GM12878 (cell line): ENCODE data around the gene SYK. TPM values are rescaled to one million over a fixed set of nuclear protein-coding genes. Genes with fewer than 3 reads are reported as not detected.

Experiments
- ATAC-seq: fragments of 200-7000 bp; cut with Tn5 transposase; 3 replicates; pipeline ENCODE4 v1.9.1; 2020; ENCODE audit warnings: mild to moderate bottlenecking, moderate library complexity
- BruUV-seq: library from RNA; stranded (reverse); fragments of 400-500 nt; replicated peaks from 2 replicates; lab custom pipeline; 2021; lab: Mats Ljungman, UMichigan
- CTCF ChIA-PET: fragments of 300-600 bp; sonication (Branson Sonifier 250); formaldehyde crosslinking; extraction: SDS; loops from one replicate; lab custom pipeline; 2021; ENCODE audit warnings: inconsistent platforms; lab: Yijun Ruan, JAX
- POLR2A ChIA-PET: fragments of 350-600 bp; formaldehyde crosslinking; extraction: SDS; loops from one replicate; lab custom pipeline; 2021; ENCODE audit warnings: inconsistent platforms; lab: Charles Lee
- RAD21 ChIA-PET: fragments of 300-600 bp; sonication (Branson Sonifier 250); formaldehyde crosslinking; loops from one replicate; lab custom pipeline; 2023; ENCODE audit warnings: antibody characterized with exemption; ENCODE audit not compliant: unreplicated experiment; lab: Charles Lee
- SMC1A ChIA-PET: fragments of 300-600 bp; sonication (Branson Sonifier 250); formaldehyde crosslinking; loops from one replicate; lab custom pipeline; 2023; ENCODE audit not compliant: unreplicated experiment, uncharacterized antibody; lab: Charles Lee
- DNase-seq: peaks from one replicate; pipeline ENCODE4 v3.0.0-alpha.2; 2011; ENCODE audit warnings: low read depth, low spot score
- FAIRE-seq: peaks from 3 replicates; lab custom pipeline; 2011; peaks lifted over from hg19 to GRCh38; lab: Jason Lieb, UNC
- H2AFZ ChIP-seq: 2 replicates; pipeline ENCODE4 v1.6.0; 2011; ENCODE audit warnings: low read depth, low read length, control low read depth; ENCODE audit not compliant: control insufficient read depth
- H3K27ac ChIP-seq: 2 replicates; pipeline ENCODE4 v1.5.1; 2011; ENCODE audit warnings: control low read depth; ENCODE audit not compliant: control insufficient read depth, insufficient read depth
- H3K27me3 ChIP-seq, 2 experiments: replicated peaks in 1 of 2; 2 replicates each; pipeline versions ENCODE4 v1.6.0 to v1.6.1; 2011; ENCODE audit warnings: low read length in 1 of 2; ENCODE audit not compliant: control insufficient read depth in 2 of 2, insufficient read depth in 2 of 2
- H3K36me3 ChIP-seq, 2 experiments: 2 replicates each; pipeline ENCODE4 v1.5.1; 2011; ENCODE audit warnings: low read length in 1 of 2; ENCODE audit not compliant: control insufficient read depth in 2 of 2, insufficient read depth in 2 of 2
- H3K4me1 ChIP-seq: 2 replicates; pipeline ENCODE4 v1.6.1; 2011; ENCODE audit warnings: mild to moderate bottlenecking, low read length, moderate library complexity, mixed read lengths; ENCODE audit not compliant: control insufficient read depth, insufficient read depth
- H3K4me2 ChIP-seq: 2 replicates; pipeline ENCODE4 v1.6.0; 2011; ENCODE audit warnings: control low read depth; ENCODE audit not compliant: control insufficient read depth, insufficient read depth
- H3K4me3 ChIP-seq: fragments of 200-600 bp; sonication (generic); 2 replicates; pipeline ENCODE4 v1.5.1; 2016
- H3K79me2 ChIP-seq: 2 replicates; pipeline ENCODE4 v1.6.0; 2011; ENCODE audit warnings: low read length; ENCODE audit not compliant: control insufficient read depth, insufficient read depth
- H3K9ac ChIP-seq: 2 replicates; pipeline ENCODE4 v1.8.0; 2011; ENCODE audit warnings: low read length, control low read depth, mixed read lengths; ENCODE audit not compliant: control insufficient read depth, insufficient read depth
- H3K9me3 ChIP-seq: replicated peaks from 3 replicates; pipeline ENCODE4 v1.5.1; 2011; ENCODE audit warnings: mild to moderate bottlenecking, low read length; ENCODE audit not compliant: control insufficient read depth, insufficient read depth
- H4K20me1 ChIP-seq: 2 replicates; pipeline ENCODE4 v1.6.0; 2011; ENCODE audit not compliant: control insufficient read depth, insufficient read depth
- EP300 ChIP-seq, 2 experiments: fragments of 150-350 bp in 1 of 2; IDR thresholded peaks; 2 replicates each; pipeline ENCODE4 v1.6.1; 2011 to 2012; ENCODE audit warnings: low read depth in 2 of 2, low read length in 2 of 2, borderline replicate concordance in 1 of 2, improper control_type of control experiment in 1 of 2, inconsistent platforms in 1 of 2; ENCODE audit not compliant: control insufficient read depth in 1 of 2
- FOS ChIP-seq: IDR thresholded peaks from 3 replicates; pipeline ENCODE4 v1.6.1; 2011; ENCODE audit warnings: borderline replicate concordance; ENCODE audit not compliant: insufficient read length; ENCODE audit errors: extremely low read depth
- PAX5 ChIP-seq: IDR thresholded peaks from 2 replicates; pipeline ENCODE4 v1.6.1; 2011; ENCODE audit warnings: low read depth, low read length, borderline replicate concordance
- RAD51 ChIP-seq: fragments of 450-650 bp; IDR thresholded peaks from 2 replicates; pipeline ENCODE4 v1.6.1; 2016; ENCODE audit warnings: moderate library complexity, mild to moderate bottlenecking, inconsistent platforms
- RB1 ChIP-seq: fragments of 450-650 bp; formaldehyde crosslinking; IDR thresholded peaks from 2 replicates; pipeline ENCODE4 v1.6.1; 2017; ENCODE audit warnings: mild to moderate bottlenecking, borderline replicate concordance
- SIX5 ChIP-seq: IDR thresholded peaks from 2 replicates; pipeline ENCODE4 v1.6.1; 2011; ENCODE audit warnings: mild to moderate bottlenecking, low read depth, low read length, moderate library complexity; ENCODE audit not compliant: severe bottlenecking
- SMAD1 ChIP-seq: fragments of 450-650 bp; IDR thresholded peaks from 2 replicates; pipeline ENCODE4 v1.6.1; 2018; ENCODE audit warnings: mild to moderate bottlenecking, low read depth; ENCODE audit not compliant: partially characterized antibody
- SMARCA5 ChIP-seq: fragments of 450-650 bp; IDR thresholded peaks from 2 replicates; pipeline ENCODE4 v1.6.1; 2017; ENCODE audit warnings: mild to moderate bottlenecking
- SPI1 ChIP-seq: IDR thresholded peaks from 2 replicates; pipeline ENCODE4 v1.6.1; 2011; ENCODE audit warnings: low read depth, mild to moderate bottlenecking, low read length, moderate library complexity, borderline replicate concordance; ENCODE audit not compliant: insufficient read depth
- STAT1 ChIP-seq: fragments of 450-650 bp; conservative IDR thresholded peaks from 2 replicates; pipeline ENCODE4 v1.6.1; 2014; ENCODE audit warnings: antibody characterized with exemption, mild to moderate bottlenecking
- TBL1XR1 ChIP-seq: IDR thresholded peaks from 2 replicates; pipeline ENCODE4 v1.6.1; 2012; ENCODE audit warnings: low read depth, low read length, improper control_type of control experiment
- TCF12 ChIP-seq: IDR thresholded peaks from 2 replicates; pipeline ENCODE4 v1.6.1; 2011; ENCODE audit warnings: low read depth, mild to moderate bottlenecking, low read length
- YBX1 ChIP-seq: fragments of 450-650 bp; IDR thresholded peaks from 2 replicates; pipeline ENCODE4 v1.6.1; 2016; ENCODE audit warnings: antibody characterized with exemption
- ZNF622 ChIP-seq: fragments of 450-650 bp; IDR thresholded peaks from 2 replicates; pipeline ENCODE4 v1.6.1; 2017; ENCODE audit warnings: mild to moderate bottlenecking, inconsistent platforms
- in situ Hi-C: fragments of 300-500 bp; cut with MboI; formaldehyde crosslinking; loops from 9 replicates; pipeline ENCODE4 v1.14.3; 2018; ENCODE audit warnings: mixed read lengths
- intact Hi-C: fragments of 100-400 bp; cut with micrococcal nuclease; formaldehyde crosslinking; loops from one replicate; pipeline ENCODE4 v1.14.2; 2022; ENCODE audit not compliant: unreplicated experiment
- polyA plus RNA-seq, 11 experiments: library from polyadenylated mRNA; depleted of rRNA in 4 of 11; unstranded in 6 of 11; stranded (reverse) in 5 of 11; fragments of >200 nt; fragmentation: Nextera tagmentation in 4 of 11; fragmentation: Illumina TruSeq in 1 of 11; extraction: Ambion mirVana in 4 of 11; extraction: Trizol in 1 of 11; gene quantifications; 1 replicate in 1 of 11; 2 replicates in 10 of 11; pipeline versions ENCODE4 v1.2.1 to v1.2.3, GENCODE V29; 2011 to 2016; ENCODE audit warnings: inconsistent platforms in 2 of 11, missing spikeins in 2 of 11, low read depth in 1 of 11
- total RNA-seq, 4 experiments: library from RNA; depleted of rRNA in 3 of 4; stranded (reverse); fragments of >200 nt in 3 of 4; fragmentation: Illumina TruSeq in 1 of 4; extraction: Trizol in 1 of 4; gene quantifications; 2 replicates each; pipeline versions ENCODE4 v1.2.1 to v1.2.3, GENCODE V29; 2013 to 2021
- TF ChIP-seq, protein P1 (sequence below): IDR thresholded peaks from 2 replicates; pipeline ENCODE4 v1.6.1; 2012; ENCODE audit warnings: low read depth, low read length, improper control_type of control experiment
- TF ChIP-seq, protein P2 (sequence below): fragments of 450-650 bp; formaldehyde crosslinking; IDR thresholded peaks from 2 replicates; pipeline ENCODE4 v1.4.0; 2022; ENCODE audit warnings: mild to moderate bottlenecking, moderate library complexity
- TF ChIP-seq, protein P3 (sequence below): IDR thresholded peaks from 2 replicates; pipeline ENCODE4 v1.6.1; 2012; ENCODE audit warnings: improper control_type of control experiment, low read depth, low read length; ENCODE audit not compliant: insufficient replicate concordance

SYK gene
- total and polyA plus RNA-seq, 10 of the 15 experiments (the other 5 are each of a cell fraction or from before 2014, with no cell fraction given): 6.5 to 135 (median 68.8) TPM

DNA sequence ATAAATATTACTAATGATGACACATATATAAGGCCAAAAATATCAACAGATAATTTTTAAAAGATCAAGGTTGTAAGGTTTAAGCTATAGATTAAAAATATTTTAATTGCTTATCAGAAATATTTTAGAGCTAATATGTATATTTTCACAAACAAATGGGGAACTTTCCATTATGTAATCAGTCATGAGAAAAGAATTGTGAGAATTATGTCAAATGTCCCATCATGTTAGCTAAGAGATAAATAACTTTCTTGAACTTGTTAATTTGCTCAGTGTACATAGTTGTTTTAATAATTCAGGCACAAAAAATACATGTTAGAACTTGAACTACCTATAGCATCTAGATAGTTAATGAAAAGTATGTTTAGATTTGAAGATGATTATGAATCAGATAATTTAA is 67.7 kb downstream of the SYK start:
- SMC1A ChIA-PET: interaction anchor here (1.0 to 2.0 kb wide), 11 partner anchors 9 to 1271 kb away, joined by 3 to 6 read pairs (median 3); no protein-coding TSS in a partner anchor
- ATAC-seq: no peak
- CTCF ChIA-PET: interaction anchor here (0.6 to 2.6 kb wide), 16 partner anchors 9 to 1304 kb away, joined by 3 to 16 read pairs (median 6); no protein-coding TSS in a partner anchor
- Histone ChIP-seq H4K20me1 (no peaks in the 10 kb centered on the region), H3K27ac (no peak overlapping the region), H3K79me2 (no peaks in the 10 kb centered on the region), H3K4me1 (no peaks in the 10 kb centered on the region), H3K27me3 (no peaks in the 10 kb centered on the region), H3K9ac (no peak overlapping the region), H3K9me3 (no peaks in the 10 kb centered on the region), H3K4me3 (no peak overlapping the region), H2AFZ (no peak overlapping the region), H3K36me3 (peaks cover 0 to 21% of the 10 kb centered on the region in 2 experiments; a peak in 3 of 4 replicates), H3K4me2 (no peak overlapping the region)
- intact Hi-C loops: no loop called here
- BruUV-seq: no TSS peak
- DNase-seq: no peak
- FAIRE-seq: no peak
- in situ Hi-C loops: loop anchor here (10.0 to 25.0 kb wide), 2 partner anchors 725 to 1282 kb away; no protein-coding TSS in a partner anchor
- POLR2A ChIA-PET: interaction anchor here (0.6 kb wide), 1 partner anchor 46 kb away, joined by 4 read pairs; no protein-coding TSS in a partner anchor
- RAD21 ChIA-PET: interaction anchor here (2.1 to 2.2 kb wide), 2 partner anchors 94 to 113 kb away, joined by 8 to 12 read pairs; no protein-coding TSS in a partner anchor
- TF ChIP-seq SIX5 (no peak), FOS (no peak), EP300 (IDR thresholded peaks at IDR 0.05; ENCODE audit: borderline replicate concordance in 1 of 2, control insufficient read depth in 1 of 2, low read depth in 2 of 2, low read length in 2 of 2) (no peak), TBL1XR1 (no peak), SMARCA5 (no peak), RB1 (no peak), SMAD1 (no peak), SPI1 (no peak), PAX5 (no peak), RAD51 (no peak), TCF12 (no peak), YBX1 (no peak), STAT1 (no peak), ZNF622 (no peak)
- TF ChIP-seq, protein P1, sequence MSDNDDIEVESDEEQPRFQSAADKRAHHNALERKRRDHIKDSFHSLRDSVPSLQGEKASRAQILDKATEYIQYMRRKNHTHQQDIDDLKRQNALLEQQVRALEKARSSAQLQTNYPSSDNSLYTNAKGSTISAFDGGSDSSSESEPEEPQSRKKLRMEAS: no peak
- TF ChIP-seq, protein P2, sequence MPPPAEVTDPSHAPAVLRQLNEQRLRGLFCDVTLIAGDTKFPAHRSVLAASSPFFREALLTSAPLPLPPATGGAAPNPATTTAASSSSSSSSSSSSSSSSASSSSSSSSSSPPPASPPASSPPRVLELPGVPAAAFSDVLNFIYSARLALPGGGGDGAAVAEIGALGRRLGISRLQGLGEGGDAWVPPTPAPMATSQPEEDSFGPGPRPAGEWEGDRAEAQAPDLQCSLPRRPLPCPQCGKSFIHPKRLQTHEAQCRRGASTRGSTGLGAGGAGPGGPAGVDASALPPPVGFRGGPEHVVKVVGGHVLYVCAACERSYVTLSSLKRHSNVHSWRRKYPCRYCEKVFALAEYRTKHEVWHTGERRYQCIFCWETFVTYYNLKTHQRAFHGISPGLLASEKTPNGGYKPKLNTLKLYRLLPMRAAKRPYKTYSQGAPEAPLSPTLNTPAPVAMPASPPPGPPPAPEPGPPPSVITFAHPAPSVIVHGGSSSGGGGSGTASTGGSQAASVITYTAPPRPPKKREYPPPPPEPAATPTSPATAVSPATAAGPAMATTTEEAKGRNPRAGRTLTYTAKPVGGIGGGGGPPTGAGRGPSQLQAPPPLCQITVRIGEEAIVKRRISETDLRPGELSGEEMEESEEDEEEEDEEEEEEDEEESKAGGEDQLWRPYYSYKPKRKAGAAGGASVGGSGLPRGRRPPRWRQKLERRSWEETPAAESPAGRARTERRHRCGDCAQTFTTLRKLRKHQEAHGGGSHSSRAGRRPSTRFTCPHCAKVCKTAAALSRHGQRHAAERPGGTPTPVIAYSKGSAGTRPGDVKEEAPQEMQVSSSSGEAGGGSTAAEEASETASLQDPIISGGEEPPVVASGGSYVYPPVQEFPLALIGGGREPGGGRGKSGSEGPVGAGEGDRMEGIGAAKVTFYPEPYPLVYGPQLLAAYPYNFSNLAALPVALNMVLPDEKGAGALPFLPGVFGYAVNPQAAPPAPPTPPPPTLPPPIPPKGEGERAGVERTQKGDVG (CRISPR knock-in tag): no peak
- TF ChIP-seq, protein P3, sequence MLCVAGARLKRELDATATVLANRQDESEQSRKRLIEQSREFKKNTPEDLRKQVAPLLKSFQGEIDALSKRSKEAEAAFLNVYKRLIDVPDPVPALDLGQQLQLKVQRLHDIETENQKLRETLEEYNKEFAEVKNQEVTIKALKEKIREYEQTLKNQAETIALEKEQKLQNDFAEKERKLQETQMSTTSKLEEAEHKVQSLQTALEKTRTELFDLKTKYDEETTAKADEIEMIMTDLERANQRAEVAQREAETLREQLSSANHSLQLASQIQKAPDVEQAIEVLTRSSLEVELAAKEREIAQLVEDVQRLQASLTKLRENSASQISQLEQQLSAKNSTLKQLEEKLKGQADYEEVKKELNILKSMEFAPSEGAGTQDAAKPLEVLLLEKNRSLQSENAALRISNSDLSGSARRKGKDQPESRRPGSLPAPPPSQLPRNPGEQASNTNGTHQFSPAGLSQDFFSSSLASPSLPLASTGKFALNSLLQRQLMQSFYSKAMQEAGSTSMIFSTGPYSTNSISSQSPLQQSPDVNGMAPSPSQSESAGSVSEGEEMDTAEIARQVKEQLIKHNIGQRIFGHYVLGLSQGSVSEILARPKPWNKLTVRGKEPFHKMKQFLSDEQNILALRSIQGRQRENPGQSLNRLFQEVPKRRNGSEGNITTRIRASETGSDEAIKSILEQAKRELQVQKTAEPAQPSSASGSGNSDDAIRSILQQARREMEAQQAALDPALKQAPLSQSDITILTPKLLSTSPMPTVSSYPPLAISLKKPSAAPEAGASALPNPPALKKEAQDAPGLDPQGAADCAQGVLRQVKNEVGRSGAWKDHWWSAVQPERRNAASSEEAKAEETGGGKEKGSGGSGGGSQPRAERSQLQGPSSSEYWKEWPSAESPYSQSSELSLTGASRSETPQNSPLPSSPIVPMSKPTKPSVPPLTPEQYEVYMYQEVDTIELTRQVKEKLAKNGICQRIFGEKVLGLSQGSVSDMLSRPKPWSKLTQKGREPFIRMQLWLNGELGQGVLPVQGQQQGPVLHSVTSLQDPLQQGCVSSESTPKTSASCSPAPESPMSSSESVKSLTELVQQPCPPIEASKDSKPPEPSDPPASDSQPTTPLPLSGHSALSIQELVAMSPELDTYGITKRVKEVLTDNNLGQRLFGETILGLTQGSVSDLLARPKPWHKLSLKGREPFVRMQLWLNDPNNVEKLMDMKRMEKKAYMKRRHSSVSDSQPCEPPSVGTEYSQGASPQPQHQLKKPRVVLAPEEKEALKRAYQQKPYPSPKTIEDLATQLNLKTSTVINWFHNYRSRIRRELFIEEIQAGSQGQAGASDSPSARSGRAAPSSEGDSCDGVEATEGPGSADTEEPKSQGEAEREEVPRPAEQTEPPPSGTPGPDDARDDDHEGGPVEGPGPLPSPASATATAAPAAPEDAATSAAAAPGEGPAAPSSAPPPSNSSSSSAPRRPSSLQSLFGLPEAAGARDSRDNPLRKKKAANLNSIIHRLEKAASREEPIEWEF: no peak
